Kidney (tissue), 14 donors: ENCODE results near the gene STPG3. TPM values are rescaled to one million over a fixed set of nuclear protein-coding genes. Genes with fewer than 3 reads are reported as not detected.

Source experiments
- DNase-seq, 5 donors: peaks; one replicate each; pipeline ENCODE4 v3.0.0-alpha.2; 2013 to 2020
- FAIRE-seq: peaks from 2 replicates; lab custom pipeline; 2012; peaks lifted over from hg19 to GRCh38; lab: Jason Lieb, UNC
- H3K27ac ChIP-seq, 2 donors: one replicate each; pipeline ENCODE4 v1.7.0; 2013; ENCODE audit warnings: low read depth in 2 of 2, low read length in 2 of 2, inconsistent platforms in 1 of 2
- H3K27me3 ChIP-seq: one replicate; pipeline ENCODE4 v1.7.1; 2013; ENCODE audit warnings: low read length, inconsistent platforms; ENCODE audit not compliant: control insufficient read depth, insufficient read depth
- H3K36me3 ChIP-seq, 3 donors: one replicate each; pipeline versions ENCODE4 v1.7.0 to v1.7.1; 2013; ENCODE audit warnings: low read length in 3 of 3, control low read depth in 1 of 3, inconsistent platforms in 1 of 3; ENCODE audit not compliant: insufficient read depth in 3 of 3, control insufficient read depth in 2 of 3
- H3K4me1 ChIP-seq, 3 donors: one replicate each; pipeline versions ENCODE4 v1.7.0 to v1.7.1; 2013; ENCODE audit warnings: low read length in 3 of 3, inconsistent platforms in 1 of 3, low read depth in 1 of 3; ENCODE audit not compliant: control insufficient read depth in 2 of 3, insufficient read depth in 2 of 3
- H3K4me3 ChIP-seq, 3 donors: one replicate each; pipeline versions ENCODE4 v1.7.0 to v1.8.1; 2013; ENCODE audit warnings: low read length in 3 of 3, control low read depth in 1 of 3, inconsistent platforms in 1 of 3
- H3K9ac ChIP-seq, 3 donors: one replicate each; pipeline versions ENCODE4 v1.7.0 to v1.7.1; 2013; ENCODE audit warnings: low read length in 3 of 3, control low read depth in 1 of 3, inconsistent platforms in 1 of 3
- H3K9me3 ChIP-seq, 3 donors: one replicate each; pipeline versions ENCODE4 v1.7.0 to v1.7.1; 2013; ENCODE audit warnings: low read length in 3 of 3, control low read depth in 1 of 3, inconsistent platforms in 1 of 3; ENCODE audit not compliant: control insufficient read depth in 2 of 3, insufficient read depth in 1 of 3
- CTCF ChIP-seq: IDR thresholded peaks from 3 replicates; pipeline ENCODE4 v1.5.1; 2012; ENCODE audit warnings: mild to moderate bottlenecking, moderate library complexity, borderline replicate concordance; ENCODE audit not compliant: insufficient read depth; ENCODE audit errors: extremely low read depth
- intact Hi-C: fragments of 100-400 bp; cut with DNase I; formaldehyde crosslinking; loops from one replicate; pipeline ENCODE4 v1.11.1; 2022
- polyA plus RNA-seq: library from polyadenylated mRNA; stranded (reverse); fragments of 350-450 nt; fragmentation: Illumina TruSeq; extraction: RNeasy Lipid Tissue Mini Kit (QIAGEN cat#74804); gene quantifications from one replicate; pipeline ENCODE4 v1.2.3, GENCODE V29; 2014; ENCODE audit warnings: low read depth, low replicate concordance; ENCODE audit not compliant: insufficient read depth
- total RNA-seq: library from RNA; stranded (reverse); fragmentation: NEBNext Ultra II Directional; extraction: Animal tissue kit (Norgen Biotek cat#: 25700); gene quantifications from one replicate; pipeline ENCODE4 v1.2.1, GENCODE V29; 2021
- donor health status: control.
- donor health status: control.
- donor health status: control.
- donor health status: control.
- donor health status: control.
- donor health status: DM: yes; HTN: yes; CAD: no.
- donor health status: Normal renal cell carcinoma (clear cell type).

STPG3 gene
- total and polyA plus RNA-seq, 2 donors from 2014 or later, result 0.38 TPM; not detected in 1

- Histone ChIP-seq H3K27ac (peak overlapping the region; percentile 76 to 92), H3K4me3 (peak overlapping the region in 1 of 3 donors; percentile 1), H3K9ac (peak overlapping the region in 1 of 3 donors; percentile 53), H3K36me3 (peaks cover 2 to 4% (median 4%) of the 10 kb centered on the region in 3 donors), H3K4me1 (peaks cover 0 to 20% (median 13%) of the 10 kb centered on the region in 3 donors), H3K9me3 (no peaks in the 10 kb centered on the region), H3K27me3 (no peaks in the 10 kb centered on the region)
- FAIRE-seq (no peak), DNase-seq (peak in 2 of 5 donors; percentile 46 to 92)
- TF ChIP-seq CTCF, result no peak
- intact Hi-C loops, result no loop called here
Measured at GRCh38 chr9:137269231-137269772, 18.2 kb downstream of the STPG3 start.

GRCh38 chr9:137270929-137271695 is 20.0 kb downstream of the STPG3 start:
- Histone ChIP-seq H3K27ac (no peak overlapping the region), H3K9me3 (no peaks in the 10 kb centered on the region), H3K4me1 (peaks cover 0 to 28% (median 13%) of the 10 kb centered on the region in 3 donors), H3K9ac (no peak overlapping the region), H3K27me3 (no peaks in the 10 kb centered on the region), H3K4me3 (no peak overlapping the region), H3K36me3 (peaks cover 0 to 4% (median 2%) of the 10 kb centered on the region in 3 donors)
- FAIRE-seq (no peak), DNase-seq (peak in 1 of 5 donors; percentile 75)
- no peak for TF ChIP-seq CTCF
- intact Hi-C loops, result no loop called here

GRCh38 chr9:137271696-137272076 is 20.6 kb downstream of the STPG3 start:
- Histone ChIP-seq H3K36me3 (peaks cover 0 to 4% (median 0%) of the 10 kb centered on the region in 3 donors), H3K27me3 (no peaks in the 10 kb centered on the region), H3K4me3 (no peak overlapping the region), H3K9ac (no peak overlapping the region), H3K4me1 (peaks cover 0 to 33% (median 15%) of the 10 kb centered on the region in 3 donors), H3K27ac (no peak overlapping the region), H3K9me3 (no peaks in the 10 kb centered on the region)
- DNase-seq (peak in 1 of 5 donors; percentile 46), FAIRE-seq (no peak)
- TF ChIP-seq CTCF, result no peak
- intact Hi-C loops, result no loop called here
